Kidney tubule cell (primary cell): ENCODE measurements around the gene PTPRS.

Experiments used
- DNase-seq: peaks from one replicate; pipeline ENCODE4 v3.0.0-alpha.2; 2018; ENCODE audit warnings: low spot score

Gene PTPRS

DNA sequence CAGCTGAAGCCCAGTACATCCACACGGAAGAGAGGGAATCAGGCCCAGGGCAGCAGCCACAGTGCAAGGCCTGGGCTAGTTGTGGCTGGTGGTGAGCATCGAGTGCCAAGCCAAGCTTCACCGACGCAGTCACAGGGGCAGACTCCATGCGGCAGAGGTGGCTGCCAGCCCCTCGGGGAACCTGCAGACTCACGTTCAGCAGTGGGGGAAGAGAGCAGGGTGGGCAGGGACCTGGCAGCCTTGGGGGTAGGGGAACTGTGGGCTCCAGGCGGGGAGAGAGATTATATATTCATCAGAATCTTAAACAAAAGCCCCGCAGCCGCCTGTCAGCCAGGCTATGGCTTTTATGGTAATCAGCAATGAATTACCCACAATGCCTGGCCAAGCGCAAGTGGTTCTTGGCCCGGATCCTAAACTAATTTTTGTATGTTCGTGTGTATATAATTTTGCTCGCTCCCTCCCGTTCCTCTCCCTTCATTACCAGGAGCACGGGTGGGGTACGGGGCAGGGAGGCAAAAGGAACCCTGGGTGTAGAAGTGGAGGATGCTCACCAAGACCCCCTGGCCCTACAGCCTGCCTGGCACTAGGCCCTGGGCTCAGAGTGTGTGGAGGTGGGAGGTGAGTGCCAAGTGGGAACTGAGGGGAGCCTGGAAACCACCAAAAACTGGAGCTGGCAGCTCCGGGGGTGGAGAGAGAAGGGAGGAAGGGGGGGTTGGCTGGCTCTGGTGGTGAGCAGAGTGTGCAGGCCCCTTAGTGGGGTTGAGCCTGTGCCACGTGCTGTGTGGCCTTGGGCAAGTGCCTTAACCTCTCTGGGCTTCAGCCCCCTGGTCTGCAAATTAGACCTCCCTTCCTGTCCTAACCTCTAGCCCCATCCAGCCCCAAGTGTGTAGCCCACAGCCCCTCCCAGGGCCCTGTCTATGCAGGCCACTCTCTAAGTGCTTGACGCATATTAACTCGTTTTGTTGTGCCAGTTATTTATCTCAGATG lies 31.9 kb downstream of the PTPRS start:
- peak; percentile 67 for DNase-seq

DNA sequence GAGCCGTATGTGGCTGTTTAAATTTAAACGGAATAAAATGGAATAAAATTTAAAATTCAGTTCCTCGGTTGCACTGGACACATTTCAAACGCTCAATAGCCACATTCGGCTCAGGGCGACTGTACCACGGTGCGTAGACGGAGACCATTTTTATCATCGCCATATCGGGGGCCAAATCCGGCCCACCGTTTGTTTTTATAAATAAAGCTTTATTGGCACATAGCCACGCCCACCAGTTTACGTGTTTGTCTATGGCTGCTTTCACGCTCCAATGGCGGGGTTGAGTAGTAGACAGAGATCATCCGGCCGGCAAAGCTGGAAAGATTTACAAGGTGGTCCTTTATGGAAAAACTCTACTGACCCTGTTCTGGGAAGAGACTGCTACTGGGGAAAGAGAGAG lies 33.0 kb downstream of the PTPRS start:
- DNase-seq: no peak

DNA sequence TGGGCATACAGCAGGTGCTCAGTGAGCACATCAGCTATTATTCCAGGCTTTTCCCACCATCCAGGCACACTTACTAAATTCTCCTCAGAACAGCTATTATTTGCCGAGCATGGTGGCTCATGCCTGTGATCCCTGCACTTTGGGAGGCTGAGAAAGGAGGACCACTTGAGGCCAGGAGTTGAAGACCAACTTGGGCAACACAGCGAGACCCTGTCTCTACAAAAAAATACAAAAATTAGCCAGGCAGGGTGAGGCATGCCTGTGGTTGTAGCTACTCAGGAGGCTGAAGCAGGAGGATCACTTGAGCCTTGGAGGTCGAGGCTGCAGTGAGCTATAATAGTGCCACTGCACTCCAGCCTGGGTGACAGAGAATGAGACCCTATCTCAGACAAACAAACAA lies 35.4 kb downstream of the PTPRS start:
- no peak for DNase-seq

DNA sequence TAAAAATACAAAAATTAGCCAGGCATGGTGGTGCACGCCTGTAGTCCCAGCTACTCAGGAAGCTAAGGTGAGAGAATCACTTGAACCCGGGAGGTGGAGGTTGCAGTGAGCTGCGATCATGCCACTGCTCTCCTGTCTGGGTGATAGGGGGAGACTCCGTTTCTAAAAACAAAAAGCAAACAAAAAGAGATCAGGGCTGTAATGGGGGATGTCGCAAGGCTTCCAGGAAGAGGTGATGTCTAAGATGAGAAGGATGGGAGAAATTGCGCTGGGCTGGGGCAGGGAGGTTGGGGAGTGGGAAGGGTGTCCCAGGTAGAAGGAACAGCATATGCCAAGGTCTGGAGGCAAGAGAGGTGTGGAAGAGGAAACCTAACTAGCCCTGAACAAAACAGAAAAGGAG lies 36.1 kb downstream of the PTPRS start:
- no peak for DNase-seq

DNA sequence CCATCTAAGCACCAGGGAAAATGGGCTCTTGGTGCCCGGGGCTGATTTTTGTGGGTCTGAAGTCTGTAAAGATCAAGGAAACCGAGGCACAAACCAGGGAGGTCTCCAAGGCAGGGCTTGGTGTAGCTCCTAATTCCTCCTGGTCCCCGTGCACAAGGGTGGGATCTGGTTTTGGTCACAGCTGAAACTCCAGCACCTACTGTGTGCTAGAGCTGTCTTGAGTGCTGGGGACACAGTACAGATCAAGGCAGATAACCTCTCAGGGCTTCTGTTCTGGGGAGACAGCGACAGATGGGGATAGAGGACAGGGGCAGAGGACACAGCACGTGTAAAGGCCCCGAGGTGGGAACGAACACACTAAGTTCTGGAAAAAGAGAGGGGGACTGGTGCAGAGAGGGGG lies 37.4 kb downstream of the PTPRS start:
- no peak for DNase-seq

DNA sequence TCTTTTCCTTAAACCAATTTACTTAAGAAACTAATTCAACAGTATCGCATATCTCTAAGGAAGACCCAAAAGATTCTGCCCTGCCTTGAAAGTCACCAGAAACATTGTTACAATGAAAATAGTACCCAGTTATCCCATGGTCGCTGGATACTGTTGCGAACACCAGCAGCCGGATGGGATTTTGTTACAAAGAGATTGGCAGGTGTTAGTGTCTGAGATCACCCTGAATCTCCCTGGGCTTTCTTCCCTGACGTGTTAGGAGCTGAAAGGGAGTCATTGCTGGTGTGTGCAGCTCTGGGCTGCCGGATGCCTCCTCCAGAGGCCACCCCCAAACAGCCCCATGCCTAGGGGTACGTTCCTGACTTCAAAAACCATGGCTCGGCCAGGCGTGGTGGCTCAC lies 38.2 kb downstream of the PTPRS start:
- DNase-seq: no peak

DNA sequence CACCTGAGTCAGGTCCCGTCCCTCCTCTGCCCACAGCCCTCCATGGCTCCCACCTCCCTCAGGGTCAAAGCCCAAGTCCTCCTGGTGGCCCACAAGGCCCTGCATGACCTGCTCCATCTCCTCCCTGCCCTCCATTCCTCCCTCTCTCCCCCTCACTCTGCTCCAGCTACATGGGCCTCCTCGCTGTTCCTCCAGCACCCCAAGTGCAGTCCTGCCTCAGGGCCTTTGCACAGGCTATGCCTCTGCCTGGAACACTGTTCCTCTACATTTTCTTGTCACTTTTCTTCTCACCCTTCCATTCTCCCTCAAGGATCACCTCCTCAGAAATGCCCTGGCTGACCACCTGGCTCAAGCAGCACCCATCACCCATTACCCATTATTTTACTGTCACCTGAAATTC lies 41.5 kb downstream of the PTPRS start:
- DNase-seq: no peak

DNA sequence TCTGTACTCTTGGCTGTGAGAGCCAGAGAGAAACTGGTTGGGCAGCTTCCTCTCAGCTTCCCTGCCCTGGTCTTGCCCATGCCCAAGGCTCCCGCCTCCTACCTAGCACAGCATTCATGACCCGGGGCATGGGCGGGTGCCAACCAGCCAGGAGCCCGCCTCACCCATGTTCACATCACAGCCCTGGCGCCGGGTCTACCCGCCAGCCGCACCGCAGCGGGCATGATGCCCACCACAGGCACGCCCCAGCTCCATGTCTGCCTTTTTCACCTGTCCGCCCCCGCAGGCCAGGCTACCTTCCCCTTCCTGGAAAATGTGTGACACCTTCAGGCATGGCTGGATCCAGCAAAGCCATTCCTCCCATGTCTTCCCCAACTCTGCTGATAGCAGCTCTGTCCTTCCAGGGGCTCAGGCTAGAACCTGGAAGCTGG lies 42.1 kb downstream of the PTPRS start:
- no peak for DNase-seq

DNA sequence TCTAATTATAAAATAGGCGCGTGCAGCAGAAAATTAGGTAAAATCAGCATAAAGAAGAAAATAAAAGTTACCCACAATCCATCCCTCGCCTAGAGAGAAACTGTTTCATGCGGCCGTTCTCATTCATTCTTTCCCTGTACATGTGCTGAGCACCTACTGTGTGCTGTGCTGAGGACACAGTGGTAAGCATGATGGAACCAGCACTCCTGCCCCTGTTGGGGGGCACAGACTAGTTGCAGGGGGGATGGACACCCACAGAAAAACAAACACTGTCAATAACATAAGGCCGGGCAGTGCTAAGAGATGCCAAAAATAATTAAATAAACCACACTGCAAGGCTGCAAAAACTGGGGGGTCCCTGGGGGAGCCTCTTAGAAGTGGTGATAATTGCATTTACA lies 43.3 kb downstream of the PTPRS start:
- no peak for DNase-seq

DNA sequence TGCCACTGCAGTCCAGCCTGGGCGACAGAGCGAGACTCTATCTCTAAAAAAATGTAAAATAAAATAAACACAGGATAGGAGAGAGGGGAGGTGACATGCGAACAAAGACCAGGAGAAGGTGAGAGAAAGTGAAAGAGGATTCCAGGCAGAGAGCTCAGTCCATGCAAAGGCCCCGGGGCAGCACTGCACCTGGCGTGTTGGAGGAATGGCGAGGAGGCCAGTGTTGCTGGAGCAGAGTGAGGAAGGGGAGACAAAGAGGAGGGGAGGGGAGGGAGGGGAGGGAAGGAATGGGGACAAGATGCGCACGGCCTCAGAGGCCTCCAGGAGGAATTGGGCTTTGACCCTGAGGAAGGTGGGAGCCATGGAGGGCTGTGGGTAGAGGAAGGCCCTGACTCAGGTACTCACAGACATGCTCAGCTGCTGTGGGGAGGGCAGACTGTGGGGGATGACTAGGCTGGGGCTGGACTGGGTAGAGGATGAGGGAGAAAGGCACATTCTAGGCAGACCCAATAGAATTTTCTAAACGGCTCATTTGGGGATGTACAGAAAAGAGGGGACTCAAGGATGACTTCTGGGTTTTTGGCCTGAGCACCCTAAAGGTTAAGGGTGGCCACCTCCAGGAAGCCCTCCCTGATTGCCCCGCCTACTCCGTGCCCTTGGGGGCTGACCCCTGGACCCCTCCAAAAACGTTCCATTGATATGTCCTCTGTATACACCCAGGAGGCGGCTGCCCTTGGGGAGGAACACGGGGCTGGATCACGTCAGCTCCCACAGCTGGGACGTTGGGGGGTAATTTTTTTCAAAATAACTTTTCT lies 43.9 kb downstream of the PTPRS start:
- no peak for DNase-seq

DNA sequence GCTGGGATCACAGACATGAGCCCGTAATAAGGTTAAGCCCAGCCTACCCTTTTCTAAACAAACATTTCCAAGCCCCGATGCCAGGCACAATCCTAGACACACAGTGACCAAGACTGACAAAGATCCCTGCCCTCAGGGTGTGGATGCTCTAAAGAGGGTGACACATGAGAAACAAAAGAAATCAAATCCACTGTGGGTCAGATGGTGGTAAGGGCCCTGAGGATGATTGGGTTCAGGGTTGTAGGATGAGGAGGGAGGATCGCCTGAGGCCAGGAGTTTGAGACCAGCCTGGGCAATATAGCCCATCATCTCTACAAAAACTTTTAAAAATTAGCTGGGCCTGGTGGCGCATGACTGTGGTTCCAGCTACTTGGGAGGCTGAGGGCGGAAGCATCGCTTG lies 44.6 kb downstream of the PTPRS start:
- no peak for DNase-seq

DNA sequence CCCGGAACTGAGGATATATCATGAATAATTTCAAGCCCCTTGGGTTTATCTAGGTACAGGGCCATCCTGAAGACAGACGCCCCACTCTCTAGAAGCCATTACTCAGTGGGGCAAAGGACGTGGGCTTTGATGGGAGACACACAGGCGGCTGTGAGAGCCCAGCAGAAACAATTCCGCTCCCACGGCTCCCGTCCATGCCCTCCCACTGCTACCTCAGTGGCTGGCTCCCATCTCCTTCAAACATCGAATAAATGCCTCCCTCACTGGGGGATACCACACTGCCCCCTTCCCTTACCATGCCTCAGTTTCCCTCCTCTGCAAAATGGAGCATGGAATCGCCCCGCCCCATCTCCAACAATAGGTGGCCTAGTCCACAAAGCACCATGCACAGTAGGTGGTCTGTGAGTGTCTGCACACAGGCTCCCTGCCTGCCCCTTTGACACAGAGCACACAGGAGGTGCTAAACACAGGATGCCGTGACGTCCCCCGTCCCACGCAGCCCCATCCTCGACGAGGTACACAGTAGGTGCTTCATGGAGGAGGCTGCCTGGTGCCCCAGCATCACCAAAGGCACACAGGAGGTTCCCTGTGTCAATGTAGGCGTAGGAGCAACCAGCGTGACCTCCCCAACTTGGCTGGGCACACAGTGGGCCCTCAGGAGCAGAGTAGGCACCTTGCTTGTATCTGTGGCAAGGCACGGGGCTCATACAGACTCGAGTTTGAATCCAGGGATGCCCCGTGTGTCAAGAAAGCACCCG lies 46.0 kb downstream of the PTPRS start:
- DNase-seq: no peak

DNA sequence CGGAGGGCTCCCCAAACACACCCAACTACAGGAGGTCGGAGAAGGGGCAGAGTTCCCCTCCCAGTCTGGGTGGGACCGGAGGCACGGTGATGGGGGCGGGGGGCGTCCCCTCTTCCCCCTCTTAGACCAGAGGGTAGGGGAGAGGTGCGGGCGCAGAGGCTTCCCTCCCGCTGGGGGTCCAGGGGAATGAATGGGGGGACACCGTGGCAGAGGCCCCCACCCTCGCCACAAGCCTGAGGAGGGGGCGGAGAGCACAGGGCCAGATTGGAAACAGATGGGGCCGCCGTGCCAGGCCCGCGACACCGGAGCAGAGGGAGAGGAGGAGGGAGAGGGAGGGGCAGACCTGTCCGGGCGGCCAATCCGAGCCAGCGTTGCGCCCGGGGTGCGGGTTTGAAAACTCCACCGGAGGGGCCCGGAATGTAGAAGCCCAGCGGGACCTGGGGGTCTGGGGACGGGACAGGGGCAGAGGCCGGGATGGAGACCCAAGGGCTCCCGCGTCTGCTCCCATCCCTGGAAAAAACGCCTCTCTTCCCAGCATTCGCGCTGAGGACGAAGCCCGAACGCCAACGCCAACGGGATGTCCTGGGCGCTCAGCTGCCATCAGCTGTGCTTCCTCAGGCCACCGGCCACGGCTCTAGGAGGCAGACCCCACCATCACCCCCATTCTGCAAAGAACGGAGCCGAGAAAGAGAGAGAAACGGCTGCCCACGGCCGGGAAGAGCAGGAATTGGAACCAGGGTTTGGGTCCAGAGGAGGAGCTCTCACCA lies 46.8 kb downstream of the PTPRS start:
- DNase-seq: no peak

DNA sequence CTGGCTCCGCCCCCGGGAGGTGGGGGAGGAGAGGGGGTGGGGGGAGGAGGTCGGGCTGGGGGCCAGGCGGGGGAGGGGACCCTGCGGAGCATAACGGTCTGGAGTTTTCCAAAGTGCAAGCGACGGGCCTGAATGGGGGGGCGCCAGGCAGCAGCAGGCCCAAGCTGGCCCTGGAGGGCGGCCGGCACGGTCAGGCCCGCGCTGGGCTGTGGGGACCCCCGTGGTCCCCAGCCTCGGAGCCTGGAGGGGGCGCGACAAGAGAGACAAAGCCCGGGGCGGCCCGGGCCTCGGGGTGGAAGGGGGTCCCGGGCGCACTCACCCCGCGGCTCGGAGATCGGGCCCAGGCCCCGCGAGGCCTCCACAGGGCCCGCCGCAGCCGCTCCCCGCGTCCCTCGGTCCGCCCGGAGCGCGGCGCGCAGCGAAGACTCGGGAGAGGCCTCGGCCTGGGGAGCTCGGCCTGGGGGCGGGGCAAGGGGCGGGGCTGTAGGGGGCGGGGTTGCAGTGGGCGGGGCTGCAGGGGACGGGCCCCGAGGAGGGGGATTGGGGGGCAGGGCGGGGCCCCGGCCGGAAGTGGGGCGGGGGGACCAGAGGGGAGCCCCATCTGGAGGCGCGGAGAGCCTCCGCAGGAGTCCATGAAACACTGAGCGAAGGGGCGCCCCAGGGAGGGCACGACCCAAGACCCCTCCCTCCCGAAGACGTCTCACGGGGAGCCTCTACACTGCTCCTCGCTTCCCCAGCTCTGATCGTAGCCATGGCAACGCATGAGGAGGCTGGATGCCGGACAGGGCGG lies 47.6 kb downstream of the PTPRS start:
- peak; percentile 53 for DNase-seq

DNA sequence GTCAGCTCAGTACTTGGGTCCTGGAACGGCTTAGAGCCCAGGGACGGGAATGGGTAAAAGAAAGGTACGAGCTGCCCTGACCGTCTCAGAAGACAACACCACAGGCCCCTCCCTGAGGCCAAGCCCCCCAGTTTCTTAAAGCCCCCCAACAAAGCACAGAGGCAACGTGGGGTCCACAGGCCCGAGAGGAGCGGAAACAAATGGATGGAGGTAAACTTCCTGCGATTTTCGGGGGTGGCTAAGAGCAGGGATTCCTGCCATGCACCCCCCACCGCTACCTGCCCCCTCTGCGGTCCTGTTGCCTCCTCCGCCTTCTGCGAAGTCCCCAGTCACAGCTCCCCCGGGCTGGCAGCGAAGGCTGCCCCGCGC lies 48.2 kb downstream of the PTPRS start:
- peak; percentile 34 for DNase-seq

DNA sequence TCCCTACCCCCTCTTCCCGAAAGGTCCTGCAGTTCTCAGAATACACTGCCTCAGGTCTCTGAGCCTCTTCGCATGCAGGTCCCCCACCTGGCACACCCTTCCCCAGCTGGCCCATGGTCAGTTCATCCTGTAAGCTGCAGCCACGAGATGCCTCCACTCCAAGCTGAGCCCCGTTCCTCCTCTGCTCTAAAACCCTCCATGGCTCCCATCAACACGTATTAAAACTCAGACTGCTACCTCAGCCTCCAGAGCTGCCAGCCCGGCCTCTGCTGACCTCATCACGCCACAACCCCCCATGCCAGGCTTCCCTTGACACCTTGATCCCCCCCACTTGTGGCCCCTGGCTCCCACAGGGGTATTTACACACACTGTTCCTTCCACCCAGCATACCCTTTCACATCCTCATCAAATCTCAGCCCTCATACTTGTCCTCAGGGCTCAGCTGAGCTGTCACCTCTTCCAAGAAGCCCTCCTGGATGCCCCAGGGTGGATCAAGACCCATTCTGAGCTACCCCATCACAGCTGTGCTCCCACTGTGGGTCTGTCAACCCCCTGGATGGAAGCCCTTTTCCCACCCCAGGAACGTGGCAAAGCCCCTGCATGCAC lies 48.9 kb downstream of the PTPRS start:
- no peak for DNase-seq
